Kidney (tissue), 14 donors: ENCODE measurements around the gene XYLT2. TPM values are rescaled to one million over a fixed set of nuclear protein-coding genes. Genes with fewer than 3 reads are reported as not detected.
A peak's percentile ranks its signal among the peaks of the same experiment; 100 is the strongest.

Experiments
- DNase-seq, 5 donors: peaks; one replicate each; pipeline ENCODE4 v3.0.0-alpha.2; 2013 to 2020
- FAIRE-seq: peaks from 2 replicates; lab custom pipeline; 2012; peaks lifted over from hg19 to GRCh38; lab: Jason Lieb, UNC
- H3K27ac ChIP-seq, 2 donors: one replicate each; pipeline ENCODE4 v1.7.0; 2013; ENCODE audit warnings: low read depth in 2 of 2, low read length in 2 of 2, inconsistent platforms in 1 of 2
- H3K27me3 ChIP-seq: one replicate; pipeline ENCODE4 v1.7.1; 2013; ENCODE audit warnings: low read length, inconsistent platforms; ENCODE audit not compliant: control insufficient read depth, insufficient read depth
- H3K36me3 ChIP-seq, 3 donors: one replicate each; pipeline versions ENCODE4 v1.7.0 to v1.7.1; 2013; ENCODE audit warnings: low read length in 3 of 3, control low read depth in 1 of 3, inconsistent platforms in 1 of 3; ENCODE audit not compliant: insufficient read depth in 3 of 3, control insufficient read depth in 2 of 3
- H3K4me1 ChIP-seq, 3 donors: one replicate each; pipeline versions ENCODE4 v1.7.0 to v1.7.1; 2013; ENCODE audit warnings: low read length in 3 of 3, inconsistent platforms in 1 of 3, low read depth in 1 of 3; ENCODE audit not compliant: control insufficient read depth in 2 of 3, insufficient read depth in 2 of 3
- H3K4me3 ChIP-seq, 3 donors: one replicate each; pipeline versions ENCODE4 v1.7.0 to v1.8.1; 2013; ENCODE audit warnings: low read length in 3 of 3, control low read depth in 1 of 3, inconsistent platforms in 1 of 3
- H3K9ac ChIP-seq, 3 donors: one replicate each; pipeline versions ENCODE4 v1.7.0 to v1.7.1; 2013; ENCODE audit warnings: low read length in 3 of 3, control low read depth in 1 of 3, inconsistent platforms in 1 of 3
- H3K9me3 ChIP-seq, 3 donors: one replicate each; pipeline versions ENCODE4 v1.7.0 to v1.7.1; 2013; ENCODE audit warnings: low read length in 3 of 3, control low read depth in 1 of 3, inconsistent platforms in 1 of 3; ENCODE audit not compliant: control insufficient read depth in 2 of 3, insufficient read depth in 1 of 3
- intact Hi-C: fragments of 100-400 bp; cut with DNase I; formaldehyde crosslinking; loops from one replicate; pipeline ENCODE4 v1.11.1; 2022
- polyA plus RNA-seq: library from polyadenylated mRNA; stranded (reverse); fragments of 350-450 nt; fragmentation: Illumina TruSeq; extraction: RNeasy Lipid Tissue Mini Kit (QIAGEN cat#74804); gene quantifications from one replicate; pipeline ENCODE4 v1.2.3, GENCODE V29; 2014; ENCODE audit warnings: low read depth, low replicate concordance; ENCODE audit not compliant: insufficient read depth
- total RNA-seq: library from RNA; stranded (reverse); fragmentation: NEBNext Ultra II Directional; extraction: Animal tissue kit (Norgen Biotek cat#: 25700); gene quantifications from one replicate; pipeline ENCODE4 v1.2.1, GENCODE V29; 2021
- TF ChIP-seq, protein P1 (sequence below): IDR thresholded peaks from 3 replicates; pipeline ENCODE4 v1.5.1; 2012; ENCODE audit warnings: mild to moderate bottlenecking, moderate library complexity, borderline replicate concordance; ENCODE audit not compliant: insufficient read depth; ENCODE audit errors: extremely low read depth
- donor health status: control.
- donor health status: control.
- donor health status: control.
- donor health status: control.
- donor health status: control.
- donor health status: DM: yes; HTN: yes; CAD: no.
- donor health status: Normal renal cell carcinoma (clear cell type).

XYLT2 gene
- total and polyA plus RNA-seq, 2 donors from 2014 or later = 21.2 to 30.0 TPM

DNA sequence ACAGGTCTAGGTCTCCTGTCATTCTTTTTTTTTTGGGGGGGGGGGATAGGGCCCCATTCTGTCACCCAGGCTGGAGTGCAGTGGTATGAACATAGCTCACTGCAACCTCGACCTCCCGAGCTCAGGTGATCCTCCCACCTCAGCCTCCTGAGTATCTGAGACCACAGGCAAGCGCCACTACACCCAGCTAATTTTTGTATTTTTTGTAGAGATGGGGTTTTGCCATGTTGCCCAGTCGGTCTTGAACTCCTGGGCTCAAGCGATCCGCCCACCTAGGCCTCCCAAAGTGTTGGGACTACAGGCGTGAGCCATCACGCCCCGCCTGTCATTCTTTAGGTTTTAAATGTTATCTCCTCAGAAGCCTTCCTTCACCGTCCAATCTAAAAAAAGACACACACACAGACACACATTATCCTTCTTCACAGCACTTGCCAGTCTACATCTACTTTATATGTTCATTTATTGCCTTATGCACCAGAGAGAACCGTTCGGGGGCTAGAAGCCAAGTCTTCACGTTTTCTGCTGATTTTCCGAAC lies 26.4 kb downstream of the XYLT2 start:
- intact Hi-C loops = no loop called here
- Histone ChIP-seq H3K36me3 (peaks cover 8 to 32% (median 27%) of the 10 kb centered on the region in 3 donors), H3K4me3 (peak overlapping the region; percentile 85 to 100 (median 99)), H3K27ac (peak overlapping the region; percentile 92 to 98), H3K4me1 (peaks cover 0 to 6% (median 4%) of the 10 kb centered on the region in 3 donors), H3K9ac (peak overlapping the region; percentile 77 to 98 (median 97)), H3K9me3 (no peaks in the 10 kb centered on the region), H3K27me3 (no peaks in the 10 kb centered on the region)
- no peak for FAIRE-seq
- no peak for DNase-seq
- TF ChIP-seq, protein P1, sequence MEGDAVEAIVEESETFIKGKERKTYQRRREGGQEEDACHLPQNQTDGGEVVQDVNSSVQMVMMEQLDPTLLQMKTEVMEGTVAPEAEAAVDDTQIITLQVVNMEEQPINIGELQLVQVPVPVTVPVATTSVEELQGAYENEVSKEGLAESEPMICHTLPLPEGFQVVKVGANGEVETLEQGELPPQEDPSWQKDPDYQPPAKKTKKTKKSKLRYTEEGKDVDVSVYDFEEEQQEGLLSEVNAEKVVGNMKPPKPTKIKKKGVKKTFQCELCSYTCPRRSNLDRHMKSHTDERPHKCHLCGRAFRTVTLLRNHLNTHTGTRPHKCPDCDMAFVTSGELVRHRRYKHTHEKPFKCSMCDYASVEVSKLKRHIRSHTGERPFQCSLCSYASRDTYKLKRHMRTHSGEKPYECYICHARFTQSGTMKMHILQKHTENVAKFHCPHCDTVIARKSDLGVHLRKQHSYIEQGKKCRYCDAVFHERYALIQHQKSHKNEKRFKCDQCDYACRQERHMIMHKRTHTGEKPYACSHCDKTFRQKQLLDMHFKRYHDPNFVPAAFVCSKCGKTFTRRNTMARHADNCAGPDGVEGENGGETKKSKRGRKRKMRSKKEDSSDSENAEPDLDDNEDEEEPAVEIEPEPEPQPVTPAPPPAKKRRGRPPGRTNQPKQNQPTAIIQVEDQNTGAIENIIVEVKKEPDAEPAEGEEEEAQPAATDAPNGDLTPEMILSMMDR = no peak

DNA sequence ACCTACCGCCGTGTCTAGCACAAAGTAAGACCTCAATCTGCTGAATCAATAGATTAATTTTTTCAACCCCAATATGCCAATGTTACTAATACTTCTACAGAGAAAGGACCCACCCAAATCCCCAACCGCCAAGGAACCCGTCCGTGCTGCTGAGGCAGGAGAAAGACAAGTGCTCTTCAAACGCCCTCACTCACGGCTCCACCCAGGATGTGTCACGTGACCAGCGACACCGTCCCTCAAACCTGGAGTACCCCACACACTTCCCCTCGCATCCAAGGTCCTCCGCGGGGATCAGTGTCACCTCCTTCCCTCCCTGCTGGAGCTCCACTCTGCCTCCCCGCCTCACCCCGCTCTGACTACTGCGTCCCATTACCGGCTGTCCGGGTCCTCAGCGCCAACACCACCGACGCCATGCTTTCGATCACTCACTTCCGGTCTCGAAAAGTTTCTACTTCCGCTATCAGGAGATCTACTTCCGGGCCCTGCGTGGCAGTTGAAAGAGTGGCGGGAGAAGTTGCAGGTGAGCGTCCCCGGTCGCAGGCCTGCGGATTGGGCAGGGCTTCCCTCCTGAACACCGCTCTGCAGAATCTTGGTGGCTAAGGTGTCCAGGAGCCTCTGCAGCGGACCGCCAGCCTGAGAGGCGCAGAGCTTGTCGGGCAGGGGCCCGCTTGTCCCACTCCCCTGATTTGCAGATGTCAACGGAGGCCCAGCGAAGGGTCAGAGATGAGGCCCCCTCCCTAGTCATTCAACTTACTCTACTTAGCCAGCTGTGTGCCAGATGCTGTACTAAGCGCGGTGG lies 27.0 kb downstream of the XYLT2 start, which contains the start of the genes EME1 and MRPL27:
Gene EME1, plus strand, starts transcription at position 472 of the 799 bp plus-strand sequence. CDS start 1,980 bp downstream, outside the sequence.
Gene MRPL27, minus strand, starts transcription at position 427 of the 799 bp plus-strand sequence. Its CDS starts 14 bp downstream, at position 413.
- Histone ChIP-seq H3K9me3 (no peaks in the 10 kb centered on the region), H3K27me3 (no peaks in the 10 kb centered on the region), H3K9ac (peak within 1 kb of the TSS; percentile 77 to 98 (median 97)), H3K27ac (peak within 1 kb of the TSS; percentile 92 to 98), H3K36me3 (peaks cover 5 to 26% (median 20%) of the 10 kb centered on the region in 3 donors), H3K4me3 (peak within 1 kb of the TSS; percentile 85 to 100 (median 99)), H3K4me1 (peaks cover 0 to 6% (median 4%) of the 10 kb centered on the region in 3 donors)
- TF ChIP-seq, protein P1 = no peak
- intact Hi-C loops = no loop called here
- FAIRE-seq = no peak
- DNase-seq = peak; percentile 90 to 97 (median 93)

DNA sequence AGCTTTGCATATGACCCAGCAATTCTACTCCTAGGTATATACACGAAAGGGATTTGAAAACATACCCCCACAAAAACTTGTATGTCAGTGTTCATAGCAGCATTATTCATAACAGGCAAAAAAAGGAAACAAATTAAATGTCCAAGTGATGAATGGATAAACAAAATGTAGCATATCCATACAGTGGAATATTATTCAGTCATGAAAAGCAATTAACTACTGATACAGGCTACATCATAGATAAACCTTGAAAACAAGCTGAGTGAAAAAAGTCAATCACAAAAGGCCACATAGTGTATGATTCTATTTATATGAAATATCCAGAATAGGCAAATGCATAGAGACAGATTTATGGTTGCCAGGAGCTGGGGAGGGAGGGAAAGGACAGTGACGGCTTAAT lies 27.8 kb downstream of the XYLT2 start:
- peak overlapping the region in 1 of 3 donors; percentile 0 for H3K9ac ChIP-seq
- H3K36me3 ChIP-seq = peaks cover 3 to 18% (median 13%) of the 10 kb centered on the region in 3 donors
- no peaks in the 10 kb centered on the region for H3K27me3 ChIP-seq
- H3K9me3 ChIP-seq = no peaks in the 10 kb centered on the region
- H3K27ac ChIP-seq = no peak overlapping the region
- intact Hi-C loops = no loop called here
- TF ChIP-seq, protein P1 = no peak
- H3K4me3 ChIP-seq = peak overlapping the region in 2 of 3 donors; percentile 85 to 100
- FAIRE-seq (no peak), DNase-seq (no peak)
- H3K4me1 ChIP-seq = peaks cover 0 to 6% (median 4%) of the 10 kb centered on the region in 3 donors
